Measurements from ENCODE around the gene MYT1.

- TF ChIP-seq CTCF (IDR thresholded peaks at IDR 0.05; ENCODE audit: insufficient read depth, low read length) (no peak), POLR2AphosphoS5 (IDR thresholded peaks at IDR 0.05; ENCODE audit: low read depth) (no peak), REST (IDR thresholded peaks at IDR 0.05; ENCODE audit: insufficient replicate concordance, low read depth) (no peak)
Measured at GRCh38 chr20:64165866-64166600, 1.8 kb downstream of the MYT1 start.
